GM12878 (cell line): ENCODE results near the gene MSI2. TPM values are rescaled to one million over a fixed set of nuclear protein-coding genes. Genes with fewer than 3 reads are reported as not detected.

Experiments used
- ATAC-seq: fragments of 200-7000 bp; cut with Tn5 transposase; 3 replicates; pipeline ENCODE4 v1.9.1; 2020; ENCODE audit warnings: mild to moderate bottlenecking, moderate library complexity
- BruUV-seq: library from RNA; stranded (reverse); fragments of 400-500 nt; replicated peaks from 2 replicates; lab custom pipeline; 2021; lab: Mats Ljungman, UMichigan
- CTCF ChIA-PET: fragments of 300-600 bp; sonication (Branson Sonifier 250); formaldehyde crosslinking; extraction: SDS; loops from one replicate; lab custom pipeline; 2021; ENCODE audit warnings: inconsistent platforms; lab: Yijun Ruan, JAX
- POLR2A ChIA-PET: fragments of 350-600 bp; formaldehyde crosslinking; extraction: SDS; loops from one replicate; lab custom pipeline; 2021; ENCODE audit warnings: inconsistent platforms; lab: Charles Lee
- RAD21 ChIA-PET: fragments of 300-600 bp; sonication (Branson Sonifier 250); formaldehyde crosslinking; loops from one replicate; lab custom pipeline; 2023; ENCODE audit warnings: antibody characterized with exemption; ENCODE audit not compliant: unreplicated experiment; lab: Charles Lee
- SMC1A ChIA-PET: fragments of 300-600 bp; sonication (Branson Sonifier 250); formaldehyde crosslinking; loops from one replicate; lab custom pipeline; 2023; ENCODE audit not compliant: unreplicated experiment, uncharacterized antibody; lab: Charles Lee
- DNase-seq: peaks from one replicate; pipeline ENCODE4 v3.0.0-alpha.2; 2011; ENCODE audit warnings: low read depth, low spot score
- FAIRE-seq: peaks from 3 replicates; lab custom pipeline; 2011; peaks lifted over from hg19 to GRCh38; lab: Jason Lieb, UNC
- H2AFZ ChIP-seq: 2 replicates; pipeline ENCODE4 v1.6.0; 2011; ENCODE audit warnings: low read depth, low read length, control low read depth; ENCODE audit not compliant: control insufficient read depth
- H3K27ac ChIP-seq: 2 replicates; pipeline ENCODE4 v1.5.1; 2011; ENCODE audit warnings: control low read depth; ENCODE audit not compliant: control insufficient read depth, insufficient read depth
- H3K27me3 ChIP-seq, 2 experiments: replicated peaks in 1 of 2; 2 replicates each; pipeline versions ENCODE4 v1.6.0 to v1.6.1; 2011; ENCODE audit warnings: low read length in 1 of 2; ENCODE audit not compliant: control insufficient read depth in 2 of 2, insufficient read depth in 2 of 2
- H3K36me3 ChIP-seq, 2 experiments: 2 replicates each; pipeline ENCODE4 v1.5.1; 2011; ENCODE audit warnings: low read length in 1 of 2; ENCODE audit not compliant: control insufficient read depth in 2 of 2, insufficient read depth in 2 of 2
- H3K4me1 ChIP-seq: 2 replicates; pipeline ENCODE4 v1.6.1; 2011; ENCODE audit warnings: mild to moderate bottlenecking, low read length, moderate library complexity, mixed read lengths; ENCODE audit not compliant: control insufficient read depth, insufficient read depth
- H3K4me2 ChIP-seq: 2 replicates; pipeline ENCODE4 v1.6.0; 2011; ENCODE audit warnings: control low read depth; ENCODE audit not compliant: control insufficient read depth, insufficient read depth
- H3K4me3 ChIP-seq: fragments of 200-600 bp; sonication (generic); 2 replicates; pipeline ENCODE4 v1.5.1; 2016
- H3K79me2 ChIP-seq: 2 replicates; pipeline ENCODE4 v1.6.0; 2011; ENCODE audit warnings: low read length; ENCODE audit not compliant: control insufficient read depth, insufficient read depth
- H3K9ac ChIP-seq: 2 replicates; pipeline ENCODE4 v1.8.0; 2011; ENCODE audit warnings: low read length, control low read depth, mixed read lengths; ENCODE audit not compliant: control insufficient read depth, insufficient read depth
- H3K9me3 ChIP-seq: replicated peaks from 3 replicates; pipeline ENCODE4 v1.5.1; 2011; ENCODE audit warnings: mild to moderate bottlenecking, low read length; ENCODE audit not compliant: control insufficient read depth, insufficient read depth
- H4K20me1 ChIP-seq: 2 replicates; pipeline ENCODE4 v1.6.0; 2011; ENCODE audit not compliant: control insufficient read depth, insufficient read depth
- ATF3 ChIP-seq: IDR thresholded peaks from 2 replicates; pipeline ENCODE4 v1.6.1; 2011; ENCODE audit warnings: low read depth, mild to moderate bottlenecking, low read length, moderate library complexity, borderline replicate concordance; ENCODE audit errors: extremely low read depth
- ATF7 ChIP-seq: fragments of 450-650 bp; IDR thresholded peaks from 2 replicates; pipeline ENCODE4 v1.6.1; 2016; ENCODE audit warnings: low read depth, mild to moderate bottlenecking
- CBX5 ChIP-seq: sonication (generic); IDR thresholded peaks from 2 replicates; pipeline ENCODE4 v1.6.1; 2016; ENCODE audit warnings: low read depth, moderate library complexity, mild to moderate bottlenecking, inconsistent platforms
- CREM ChIP-seq: IDR thresholded peaks from 2 replicates; pipeline ENCODE4 v1.6.1; 2014; ENCODE audit warnings: antibody characterized with exemption, low read depth
- GABPA ChIP-seq: IDR thresholded peaks from 2 replicates; pipeline ENCODE4 v1.6.1; 2014; ENCODE audit warnings: antibody characterized with exemption, low read depth, mild to moderate bottlenecking, inconsistent platforms
- GATAD2B ChIP-seq: fragments of 450-650 bp; conservative IDR thresholded peaks from 2 replicates; pipeline ENCODE4 v1.6.1; 2017; ENCODE audit warnings: low read depth, mild to moderate bottlenecking, moderate library complexity
- NRF1 ChIP-seq: conservative IDR thresholded peaks from 2 replicates; pipeline ENCODE4 v1.6.1; 2011; ENCODE audit warnings: mild to moderate bottlenecking, low read depth, low read length, improper control_type of control experiment
- POLR2A ChIP-seq: IDR thresholded peaks from 2 replicates; pipeline ENCODE4 v1.6.1; 2011; ENCODE audit warnings: low read depth, mild to moderate bottlenecking, low read length
- SUPT20H ChIP-seq: IDR thresholded peaks from 2 replicates; pipeline ENCODE4 v1.6.1; 2011; ENCODE audit warnings: low read depth, mild to moderate bottlenecking, low read length, moderate library complexity, borderline replicate concordance; ENCODE audit not compliant: control insufficient read depth
- TCF12 ChIP-seq: IDR thresholded peaks from 2 replicates; pipeline ENCODE4 v1.6.1; 2011; ENCODE audit warnings: low read depth, mild to moderate bottlenecking, low read length
- YY1 ChIP-seq: IDR thresholded peaks from 2 replicates; pipeline ENCODE4 v1.6.1; 2011; ENCODE audit warnings: low read depth, mild to moderate bottlenecking, low read length
- WGBS: methylation state at CpG from one replicate; pipeline ENCODE4 v1.1.6; 2016; ENCODE audit warnings: low lambda C conversion rate; ENCODE audit not compliant: insufficient replicate concordance, insufficient coverage; ENCODE audit errors: missing lambda C conversion rate; 5-methylcytosine and 5-hydroxymethylcytosine counted together
- in situ Hi-C: fragments of 300-500 bp; cut with MboI; formaldehyde crosslinking; loops from 9 replicates; pipeline ENCODE4 v1.14.3; 2018; ENCODE audit warnings: mixed read lengths
- intact Hi-C: fragments of 100-400 bp; cut with micrococcal nuclease; formaldehyde crosslinking; loops from one replicate; pipeline ENCODE4 v1.14.2; 2022; ENCODE audit not compliant: unreplicated experiment
- polyA plus RNA-seq, 11 experiments: library from polyadenylated mRNA; depleted of rRNA in 4 of 11; unstranded in 6 of 11; stranded (reverse) in 5 of 11; fragments of >200 nt; fragmentation: Nextera tagmentation in 4 of 11; fragmentation: Illumina TruSeq in 1 of 11; extraction: Ambion mirVana in 4 of 11; extraction: Trizol in 1 of 11; gene quantifications; 1 replicate in 1 of 11; 2 replicates in 10 of 11; pipeline versions ENCODE4 v1.2.1 to v1.2.3, GENCODE V29; 2011 to 2016; ENCODE audit warnings: inconsistent platforms in 2 of 11, missing spikeins in 2 of 11, low read depth in 1 of 11
- total RNA-seq, 4 experiments: library from RNA; depleted of rRNA in 3 of 4; stranded (reverse); fragments of >200 nt in 3 of 4; fragmentation: Illumina TruSeq in 1 of 4; extraction: Trizol in 1 of 4; gene quantifications; 2 replicates each; pipeline versions ENCODE4 v1.2.1 to v1.2.3, GENCODE V29; 2013 to 2021

Gene MSI2
- total and polyA plus RNA-seq, 10 of the 15 experiments (the other 5 are each of a cell fraction or from before 2014, with no cell fraction given), result 6.1 to 76.1 (median 42.0) TPM

- WGBS, result 97% methylated on average over 9 of the region's 9 CpGs
- ATAC-seq (no peak), DNase-seq (no peak), FAIRE-seq (no peak)
- intact Hi-C loops, result no loop called here
- no peaks in the 10 kb centered on the region for H3K27me3 ChIP-seq
- H3K9ac ChIP-seq, result no peak overlapping the region
- in situ Hi-C loops, result no loop called here
- CTCF ChIA-PET, result interaction anchor here (0.6 to 1.6 kb wide), 3 partner anchors 14 to 516 kb away, joined by 3 to 4 read pairs (median 3); no protein-coding TSS in a partner anchor
- no peaks in the 10 kb centered on the region for H3K4me1 ChIP-seq
- BruUV-seq, result no TSS peak
- no peak overlapping the region for H3K4me3 ChIP-seq
- POLR2A ChIA-PET, result interaction anchor here (0.7 kb wide), 1 partner anchor 329 kb away, joined by 4 read pairs; no protein-coding TSS in a partner anchor
- no peak overlapping the region for H3K27ac ChIP-seq
- TF ChIP-seq TCF12 (no peak), GATAD2B (no peak)
- RAD21 ChIA-PET, result no interaction called here
- 0 out of 2 replicates have a peak, but pooled peaks cover 4% of the 10 kb centered on the region for H4K20me1 ChIP-seq
- H2AFZ ChIP-seq, result no peak overlapping the region
- no peaks in the 10 kb centered on the region for H3K9me3 ChIP-seq
- SMC1A ChIA-PET, result interaction anchor here (0.7 to 2.0 kb wide), 4 partner anchors 14 to 340 kb away, joined by 3 to 5 read pairs (median 4); no protein-coding TSS in a partner anchor
- no peak overlapping the region for H3K4me2 ChIP-seq
- H3K36me3 ChIP-seq, result peaks cover 0 to 2% of the 10 kb centered on the region in 2 experiments; a peak in 3 of 4 replicates
- H3K79me2 ChIP-seq, result no peaks in the 10 kb centered on the region
These were observed 327.8 kb downstream of the MSI2 start for GRCh38 chr17:57584050-57584551.

- no TSS peak for BruUV-seq
- Histone ChIP-seq H4K20me1 (0 out of 2 replicates have a peak, but pooled peaks cover 4% of the 10 kb centered on the region), H3K27ac (no peak overlapping the region), H3K79me2 (no peaks in the 10 kb centered on the region), H3K4me3 (no peak overlapping the region), H3K9ac (no peak overlapping the region), H2AFZ (no peak overlapping the region), H3K9me3 (no peaks in the 10 kb centered on the region), H3K36me3 (peaks cover 0 to 2% of the 10 kb centered on the region in 2 experiments; a peak in 2 of 4 replicates), H3K4me1 (no peaks in the 10 kb centered on the region), H3K4me2 (no peak overlapping the region), H3K27me3 (no peaks in the 10 kb centered on the region)
- POLR2A ChIA-PET, result interaction anchor here (0.7 kb wide), 1 partner anchor 139 kb away, joined by 4 read pairs; no protein-coding TSS in a partner anchor
- intact Hi-C loops (no loop called here), in situ Hi-C loops (no loop called here)
- DNase-seq (no peak), ATAC-seq (no peak), FAIRE-seq (no peak)
- SMC1A ChIA-PET, result interaction anchor here (1.2 kb wide), 1 partner anchor 20 kb away, joined by 3 read pairs; no protein-coding TSS in a partner anchor
- RAD21 ChIA-PET, result interaction anchor here (1.2 kb wide), 1 partner anchor 9 kb away, joined by 4 read pairs; no protein-coding TSS in a partner anchor
- CTCF ChIA-PET, result interaction anchor here (0.6 to 2.0 kb wide), 6 partner anchors 12 to 193 kb away, joined by 3 to 7 read pairs (median 4); no protein-coding TSS in a partner anchor
- no peak for TF ChIP-seq ATF7
- no peak for TF ChIP-seq NRF1
- no peak for TF ChIP-seq ATF3
- TF ChIP-seq POLR2A, result no peak
- TF ChIP-seq YY1, result no peak
- TF ChIP-seq SUPT20H, result no peak
- TF ChIP-seq GABPA, result no peak
- TF ChIP-seq CBX5, result no peak
- TF ChIP-seq CREM, result no peak
- WGBS, result 93% methylated on average over 22 of the region's 22 CpGs
These were observed 329.2 kb downstream of the MSI2 start for GRCh38 chr17:57585341-57586195.
